Measurements from ENCODE around the gene RBMXL3.

DNA sequence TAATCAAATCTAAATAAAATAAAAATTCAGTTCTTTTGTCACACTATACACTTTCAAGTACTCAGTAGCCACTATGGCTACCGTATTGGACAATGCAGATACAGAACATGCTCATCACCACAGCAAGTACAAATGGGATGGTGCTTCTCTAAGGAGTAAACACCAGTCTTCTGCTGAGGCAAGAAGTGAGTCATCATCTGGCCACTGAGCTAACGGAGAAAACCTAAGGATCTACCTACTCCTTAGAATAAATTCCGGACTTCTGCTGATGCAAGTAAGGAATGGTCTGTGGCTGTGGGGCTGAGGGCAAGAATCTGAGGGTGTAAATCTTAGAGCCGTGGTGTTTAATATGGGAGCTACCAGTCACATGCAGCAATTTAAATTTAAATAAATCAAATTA lies 11.3 kb upstream of the RBMXL3 start:
- TF ChIP-seq POLR2A (IDR thresholded peaks at IDR 0.05) (no peak), EP300 (IDR thresholded peaks at IDR 0.05) (no peak)

Measured in suprapubic skin (tissue), 2 donors.